Loucy (cell line): Measurements from ENCODE around the gene ACP3.
"Not testable (repeated sequence)": the region's sequence is repeated elsewhere in the genome, so short reads cannot be mapped to it uniquely, and the experiment has no call there.

Experiments
- H2AFZ ChIP-seq: fragments of 200-600 bp; sonication (generic); 2 replicates; pipeline ENCODE4 v1.6.0; 2016; ENCODE audit warnings: antibody characterized with exemption, mild to moderate bottlenecking, low read length, moderate library complexity
- H3F3A ChIP-seq: fragments of 200-600 bp; 2 replicates; pipeline ENCODE4 v1.6.0; 2016; ENCODE audit warnings: antibody characterized with exemption, low read depth, mild to moderate bottlenecking
- H3K27me3 ChIP-seq: fragments of 200-600 bp; sonication (generic); 2 replicates; pipeline ENCODE4 v1.6.1; 2014; ENCODE audit warnings: low read length, mild to moderate bottlenecking; ENCODE audit not compliant: insufficient read depth, poor library complexity, severe bottlenecking
- H3K36me3 ChIP-seq: fragments of 200-600 bp; sonication (generic); 2 replicates; pipeline ENCODE4 v1.6.1; 2016; ENCODE audit warnings: low read length; ENCODE audit not compliant: insufficient read depth
- H3K4me1 ChIP-seq: fragments of 200-600 bp; sonication (generic); 2 replicates; pipeline ENCODE4 v1.5.1; 2014; ENCODE audit warnings: low read length, mild to moderate bottlenecking; ENCODE audit not compliant: insufficient read depth, poor library complexity, severe bottlenecking
- H3K4me2 ChIP-seq: fragments of 200-600 bp; sonication (generic); 2 replicates; pipeline ENCODE4 v1.6.0; 2014; ENCODE audit warnings: antibody characterized with exemption, low read length, low read depth, mild to moderate bottlenecking; ENCODE audit not compliant: poor library complexity, severe bottlenecking
- H3K4me3 ChIP-seq: fragments of 200-600 bp; sonication (generic); 2 replicates; pipeline ENCODE4 v1.5.1; 2014; ENCODE audit warnings: low read length, mild to moderate bottlenecking, mixed read lengths; ENCODE audit not compliant: poor library complexity, severe bottlenecking
- H3K79me2 ChIP-seq: fragments of 200-600 bp; sonication (generic); 2 replicates; pipeline ENCODE4 v1.6.1; 2014; ENCODE audit warnings: low read length; ENCODE audit not compliant: insufficient read depth
- H3K9ac ChIP-seq: fragments of 200-600 bp; sonication (generic); 2 replicates; pipeline ENCODE4 v1.6.0; 2014; ENCODE audit warnings: mild to moderate bottlenecking, low read depth, low read length, moderate library complexity; ENCODE audit not compliant: poor library complexity, severe bottlenecking
- H3K9me2 ChIP-seq: fragments of 200-600 bp; sonication (generic); replicated peaks from 2 replicates; pipeline ENCODE4 v1.6.1; 2016; ENCODE audit warnings: low read depth, low read length, mixed read lengths
- H3K9me3 ChIP-seq: fragments of 200-600 bp; sonication (generic); 2 replicates; pipeline ENCODE4 v1.6.1; 2014; ENCODE audit warnings: mild to moderate bottlenecking, antibody characterized with exemption, low read length, low read depth; ENCODE audit not compliant: insufficient read depth
- H4K20me1 ChIP-seq: fragments of 200-600 bp; sonication (generic); 2 replicates; pipeline ENCODE4 v1.6.0; 2014; ENCODE audit warnings: antibody characterized with exemption, low read length, mild to moderate bottlenecking; ENCODE audit not compliant: insufficient read depth, poor library complexity, severe bottlenecking
- EZH2phosphoT487 ChIP-seq: fragments of 200-600 bp; IDR thresholded peaks from 2 replicates; pipeline ENCODE4 v1.6.1; 2018; ENCODE audit warnings: antibody characterized with exemption, mild to moderate bottlenecking, moderate library complexity, borderline replicate concordance
- TF ChIP-seq, protein P1 (sequence below): fragments of 200-600 bp; sonication (generic); conservative IDR thresholded peaks from 2 replicates; pipeline ENCODE4 v1.5.1; 2014; ENCODE audit warnings: mild to moderate bottlenecking, antibody characterized with exemption, low read length

ACP3 gene

GRCh38 chr3:132290833-132291232 lies 26.4 kb upstream of the ACP3 start:
- no peaks in the 10 kb centered on the region for H3K4me1 ChIP-seq
- H3K36me3 ChIP-seq, result no peaks in the 10 kb centered on the region
- TF ChIP-seq, protein P1, sequence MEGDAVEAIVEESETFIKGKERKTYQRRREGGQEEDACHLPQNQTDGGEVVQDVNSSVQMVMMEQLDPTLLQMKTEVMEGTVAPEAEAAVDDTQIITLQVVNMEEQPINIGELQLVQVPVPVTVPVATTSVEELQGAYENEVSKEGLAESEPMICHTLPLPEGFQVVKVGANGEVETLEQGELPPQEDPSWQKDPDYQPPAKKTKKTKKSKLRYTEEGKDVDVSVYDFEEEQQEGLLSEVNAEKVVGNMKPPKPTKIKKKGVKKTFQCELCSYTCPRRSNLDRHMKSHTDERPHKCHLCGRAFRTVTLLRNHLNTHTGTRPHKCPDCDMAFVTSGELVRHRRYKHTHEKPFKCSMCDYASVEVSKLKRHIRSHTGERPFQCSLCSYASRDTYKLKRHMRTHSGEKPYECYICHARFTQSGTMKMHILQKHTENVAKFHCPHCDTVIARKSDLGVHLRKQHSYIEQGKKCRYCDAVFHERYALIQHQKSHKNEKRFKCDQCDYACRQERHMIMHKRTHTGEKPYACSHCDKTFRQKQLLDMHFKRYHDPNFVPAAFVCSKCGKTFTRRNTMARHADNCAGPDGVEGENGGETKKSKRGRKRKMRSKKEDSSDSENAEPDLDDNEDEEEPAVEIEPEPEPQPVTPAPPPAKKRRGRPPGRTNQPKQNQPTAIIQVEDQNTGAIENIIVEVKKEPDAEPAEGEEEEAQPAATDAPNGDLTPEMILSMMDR, result no peak
- TF ChIP-seq EZH2phosphoT487, result no peak
- H3K79me2 ChIP-seq, result no peaks in the 10 kb centered on the region
- H4K20me1 ChIP-seq, result no peaks in the 10 kb centered on the region
- no peak overlapping the region for H3K9ac ChIP-seq
- no peaks in the 10 kb centered on the region for H3K27me3 ChIP-seq
- H3K4me2 ChIP-seq, result no peak overlapping the region
- no peaks in the 10 kb centered on the region for H3K9me3 ChIP-seq
- no peaks in the 10 kb centered on the region for H3K9me2 ChIP-seq
- no peak overlapping the region for H2AFZ ChIP-seq
- no peaks in the 10 kb centered on the region for H3F3A ChIP-seq
- no peak overlapping the region for H3K4me3 ChIP-seq

DNA sequence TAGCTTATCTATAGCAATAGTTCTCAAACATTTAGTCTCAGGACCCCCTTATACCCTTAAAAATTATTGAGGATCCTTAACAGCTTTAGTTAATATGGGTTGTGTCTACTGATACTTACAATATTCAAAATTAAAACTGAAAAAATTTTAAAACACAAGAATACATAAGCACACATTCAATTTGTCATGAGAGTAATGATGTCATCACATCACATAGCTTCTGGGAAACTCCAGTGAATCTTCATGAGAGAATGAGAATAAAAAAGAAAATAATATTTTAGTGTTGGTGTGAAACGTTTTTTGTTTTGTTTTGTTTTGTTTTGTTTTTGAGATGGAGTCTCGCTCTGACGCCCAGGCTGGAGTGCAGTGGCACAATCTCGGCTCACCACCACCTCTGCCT lies 25.2 kb upstream of the ACP3 start:
- Histone ChIP-seq H3F3A (no peaks in the 10 kb centered on the region), H3K4me1 (no peaks in the 10 kb centered on the region), H3K27me3 (no peaks in the 10 kb centered on the region), H3K4me2 (no peak overlapping the region), H3K9ac (no peak overlapping the region), H3K9me2 (no peaks in the 10 kb centered on the region), H2AFZ (no peak overlapping the region), H3K79me2 (no peaks in the 10 kb centered on the region), H4K20me1 (no peaks in the 10 kb centered on the region), H3K9me3 (no peaks in the 10 kb centered on the region), H3K36me3 (no peaks in the 10 kb centered on the region), H3K4me3 (no peak overlapping the region)
- no peak for TF ChIP-seq EZH2phosphoT487
- TF ChIP-seq, protein P1, result no peak

- H3K4me1 ChIP-seq, result no peaks in the 10 kb centered on the region
- no peaks in the 10 kb centered on the region for H3K9me2 ChIP-seq
- no peaks in the 10 kb centered on the region for H3K27me3 ChIP-seq
- H3K4me3 ChIP-seq, result no peak overlapping the region
- H3F3A ChIP-seq, result no peaks in the 10 kb centered on the region
- no peak overlapping the region for H3K4me2 ChIP-seq
- no peaks in the 10 kb centered on the region for H3K36me3 ChIP-seq
- H2AFZ ChIP-seq, result no peak overlapping the region
- H4K20me1 ChIP-seq, result no peaks in the 10 kb centered on the region
- no peaks in the 10 kb centered on the region for H3K9me3 ChIP-seq
- TF ChIP-seq EZH2phosphoT487, result no peak
- H3K79me2 ChIP-seq, result no peaks in the 10 kb centered on the region
- H3K9ac ChIP-seq, result no peak overlapping the region
These were observed 24.0 kb upstream of the ACP3 start for GRCh38 chr3:132293251-132293650.

DNA sequence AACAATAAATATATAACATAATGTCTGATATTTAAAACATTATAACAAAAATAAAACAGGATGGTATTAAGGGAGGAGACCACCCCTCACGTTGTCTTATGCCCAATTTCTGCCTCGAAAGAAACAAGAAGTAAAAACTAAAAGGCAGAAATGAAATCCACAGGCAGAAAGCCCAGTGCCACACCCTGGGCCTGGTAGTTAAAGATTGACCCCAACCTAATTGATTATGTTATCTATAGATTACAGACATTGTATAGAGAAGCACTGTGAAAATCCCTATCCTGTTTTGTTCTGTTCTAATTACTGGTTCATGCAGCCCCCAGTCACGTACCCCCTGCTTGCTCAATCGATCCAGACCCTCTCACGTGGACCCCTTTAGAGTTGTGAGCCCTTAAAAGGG lies 22.3 kb upstream of the ACP3 start:
- no peak overlapping the region for H3K4me2 ChIP-seq
- no peaks in the 10 kb centered on the region for H3K9me3 ChIP-seq
- H3K9ac ChIP-seq, result no peak overlapping the region
- H3K4me3 ChIP-seq, result no peak overlapping the region
- TF ChIP-seq, protein P1, result no peak
- no peak for TF ChIP-seq EZH2phosphoT487
- H3K27me3 ChIP-seq, result no peaks in the 10 kb centered on the region
- H4K20me1 ChIP-seq, result no peaks in the 10 kb centered on the region
- H3K36me3 ChIP-seq, result no peaks in the 10 kb centered on the region
- H3F3A ChIP-seq, result no peaks in the 10 kb centered on the region
- no peaks in the 10 kb centered on the region for H3K4me1 ChIP-seq
- H3K79me2 ChIP-seq, result no peaks in the 10 kb centered on the region
- H3K9me2 ChIP-seq, result no peaks in the 10 kb centered on the region
- H2AFZ ChIP-seq, result no peak overlapping the region

DNA sequence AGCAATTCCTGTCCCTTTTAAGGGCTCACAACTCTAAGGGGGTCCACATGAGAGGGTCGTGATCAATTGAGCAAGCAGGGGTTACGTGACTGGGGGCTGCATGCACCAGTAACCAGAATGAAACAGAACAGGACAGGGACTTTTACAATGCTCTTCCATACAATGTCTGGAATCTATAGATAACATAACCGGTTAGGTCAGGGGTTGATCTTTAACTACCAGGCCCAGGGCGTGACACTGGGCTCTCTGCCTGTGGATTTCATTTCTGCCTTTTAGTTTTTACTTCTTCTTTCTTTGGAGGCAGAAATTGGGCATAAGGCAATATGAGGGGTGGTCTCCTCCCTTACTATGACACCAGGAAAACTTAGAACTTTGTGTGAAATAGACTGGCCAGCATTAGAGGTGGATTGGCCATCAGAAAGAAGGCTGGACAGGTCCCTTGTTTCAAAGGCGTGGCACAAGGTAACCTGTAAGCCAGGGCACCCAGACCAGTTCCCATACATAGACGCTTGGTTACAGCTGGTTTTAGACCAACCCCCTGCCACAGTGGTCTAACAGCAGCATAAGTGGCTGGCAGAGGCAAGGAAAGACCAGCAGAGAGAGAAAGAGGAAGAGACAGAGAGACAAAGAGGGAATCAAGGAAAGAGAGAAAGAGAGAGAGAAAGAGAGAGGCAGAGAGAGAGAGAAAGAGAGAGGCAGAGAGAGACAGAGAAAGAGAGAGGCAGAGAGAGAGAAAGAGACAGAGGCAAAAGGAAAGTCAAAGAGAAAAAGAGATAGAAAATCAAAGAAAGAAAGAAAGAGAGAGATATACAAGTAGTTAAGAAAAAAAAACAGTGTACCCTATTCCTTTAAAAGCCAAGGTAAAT lies 13.6 kb upstream of the ACP3 start:
- H3K4me1 ChIP-seq, H3F3A ChIP-seq, H3K36me3 ChIP-seq, H3K27me3 ChIP-seq, H2AFZ ChIP-seq, H3K79me2 ChIP-seq, H3K9me3 ChIP-seq, H3K4me2 ChIP-seq, H3K9ac ChIP-seq, H3K4me3 ChIP-seq, H4K20me1 ChIP-seq, H3K9me2 ChIP-seq: not testable (repeated sequence)
